Esophagus squamous epithelium (tissue), 5 donors: Measurements from ENCODE around the gene PHACTR2. TPM values are rescaled to one million over a fixed set of nuclear protein-coding genes. Genes with fewer than 3 reads are reported as not detected.

Experiments used
- DNase-seq: peaks from one replicate; lab custom pipeline; 2025; lab: John Stamatoyannopoulos, UW
- H3K27ac ChIP-seq, 4 donors: fragments of 200-600 bp; sonication (generic); one replicate each; pipeline ENCODE4 v1.5.1; 2016 to 2019; ENCODE audit warnings: mild to moderate bottlenecking in 1 of 4
- H3K27me3 ChIP-seq, 4 donors: fragments of 200-600 bp; sonication (generic); 1 replicate in 3 of 4; 2 replicates in 1 of 4; pipeline versions ENCODE4 v1.5.1 to v1.6.0; 2017 to 2021; ENCODE audit warnings: antibody characterized with exemption in 1 of 4
- H3K36me3 ChIP-seq, 3 donors: fragments of 200-600 bp; sonication (generic); one replicate each; pipeline ENCODE4 v1.5.1; 2016 to 2019
- H3K4me1 ChIP-seq, 3 donors: fragments of 200-600 bp; sonication (generic); one replicate each; pipeline ENCODE4 v1.5.1; 2017 to 2019
- H3K4me3 ChIP-seq, 4 donors: fragments of 200-600 bp; sonication (generic); 1 replicate in 3 of 4; 2 replicates in 1 of 4; pipeline ENCODE4 v1.5.1; 2016 to 2019; ENCODE audit warnings: mild to moderate bottlenecking in 2 of 4, moderate library complexity in 1 of 4
- H3K9me3 ChIP-seq, 3 donors: fragments of 200-600 bp; sonication (generic); one replicate each; pipeline ENCODE4 v1.5.1; 2016 to 2019
- POLR2A ChIP-seq, 4 donors: fragments of 450-650 bp; IDR thresholded peaks; one replicate each; pipeline ENCODE4 v1.6.1; 2017; ENCODE audit warnings: antibody characterized with exemption in 4 of 4, mild to moderate bottlenecking in 4 of 4, moderate library complexity in 3 of 4
- WGBS, 2 donors: methylation state at CpG; one replicate each; pipeline ENCODE4 v1.1.5; 2018; 5-methylcytosine and 5-hydroxymethylcytosine counted together
- intact Hi-C: fragments of 100-400 bp; cut with DNase I; formaldehyde crosslinking; loops from one replicate; pipeline ENCODE4 v1.15.0; 2022
- total RNA-seq, 4 donors: library from RNA; depleted of rRNA; stranded (reverse); fragments of >200 nt; gene quantifications; one replicate each; pipeline ENCODE4 v1.1.0, GENCODE V29; 2016
- TF ChIP-seq, protein P1 (sequence below), 6 experiments: fragments of 450-650 bp in 4 of 6; fragments of 200-600 bp in 2 of 6; sonication (generic) in 2 of 6; IDR thresholded peaks; one replicate each; pipeline ENCODE4 v1.5.1; 2016 to 2019; ENCODE audit warnings: antibody characterized with exemption in 6 of 6, mild to moderate bottlenecking in 4 of 6, moderate library complexity in 4 of 6
- donor health status: DM: yes; HTN: yes; CAD: no.

The PHACTR2 gene
- total RNA-seq, 4 donors from 2014 or later, result 25.1 to 76.9 (median 45.1) TPM

DNA sequence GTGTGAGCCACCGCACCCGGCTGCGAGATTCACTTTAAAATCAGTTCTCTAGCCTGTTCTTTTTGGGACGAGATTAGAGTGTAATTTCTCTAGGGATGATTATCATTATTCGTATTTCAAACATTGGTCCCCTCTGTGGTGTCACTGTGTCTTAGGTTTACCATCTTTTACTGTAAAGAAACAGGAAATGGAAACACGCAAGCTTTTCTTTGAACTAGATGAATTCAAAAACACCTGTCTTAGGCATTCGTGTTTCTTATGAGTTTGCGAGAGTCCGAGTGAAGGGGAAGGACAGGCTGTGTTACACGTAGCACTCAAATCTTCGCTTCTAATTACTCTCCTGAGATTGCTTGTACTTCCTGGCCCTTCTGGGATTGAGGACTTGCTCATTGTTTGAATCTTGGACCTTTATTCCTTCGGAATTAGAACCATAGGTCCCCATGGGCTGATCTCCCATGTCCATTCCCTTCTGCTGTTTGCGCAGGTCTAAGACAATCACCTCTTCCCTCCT lies 61.6 kb downstream of the PHACTR2 start:
- Histone ChIP-seq H3K27ac (no peak overlapping the region), H3K9me3 (no peaks in the 10 kb centered on the region), H3K36me3 (peaks cover 0 to 5% (median 0%) of the 10 kb centered on the region in 3 donors), H3K4me3 (no peak overlapping the region), H3K4me1 (peaks cover 0 to 50% (median 17%) of the 10 kb centered on the region in 3 donors), H3K27me3 (no peaks in the 10 kb centered on the region)
- intact Hi-C loops, result no loop called here
- 91 to 92% methylated on average over 12 to 13 of the region's 13 CpGs for WGBS, 2 donors
- DNase-seq, result no peak
- TF ChIP-seq, protein P1, sequence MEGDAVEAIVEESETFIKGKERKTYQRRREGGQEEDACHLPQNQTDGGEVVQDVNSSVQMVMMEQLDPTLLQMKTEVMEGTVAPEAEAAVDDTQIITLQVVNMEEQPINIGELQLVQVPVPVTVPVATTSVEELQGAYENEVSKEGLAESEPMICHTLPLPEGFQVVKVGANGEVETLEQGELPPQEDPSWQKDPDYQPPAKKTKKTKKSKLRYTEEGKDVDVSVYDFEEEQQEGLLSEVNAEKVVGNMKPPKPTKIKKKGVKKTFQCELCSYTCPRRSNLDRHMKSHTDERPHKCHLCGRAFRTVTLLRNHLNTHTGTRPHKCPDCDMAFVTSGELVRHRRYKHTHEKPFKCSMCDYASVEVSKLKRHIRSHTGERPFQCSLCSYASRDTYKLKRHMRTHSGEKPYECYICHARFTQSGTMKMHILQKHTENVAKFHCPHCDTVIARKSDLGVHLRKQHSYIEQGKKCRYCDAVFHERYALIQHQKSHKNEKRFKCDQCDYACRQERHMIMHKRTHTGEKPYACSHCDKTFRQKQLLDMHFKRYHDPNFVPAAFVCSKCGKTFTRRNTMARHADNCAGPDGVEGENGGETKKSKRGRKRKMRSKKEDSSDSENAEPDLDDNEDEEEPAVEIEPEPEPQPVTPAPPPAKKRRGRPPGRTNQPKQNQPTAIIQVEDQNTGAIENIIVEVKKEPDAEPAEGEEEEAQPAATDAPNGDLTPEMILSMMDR (IDR thresholded peaks at IDR 0.05), result no peak
- no peak for TF ChIP-seq POLR2A (IDR thresholded peaks at IDR 0.05)

DNA sequence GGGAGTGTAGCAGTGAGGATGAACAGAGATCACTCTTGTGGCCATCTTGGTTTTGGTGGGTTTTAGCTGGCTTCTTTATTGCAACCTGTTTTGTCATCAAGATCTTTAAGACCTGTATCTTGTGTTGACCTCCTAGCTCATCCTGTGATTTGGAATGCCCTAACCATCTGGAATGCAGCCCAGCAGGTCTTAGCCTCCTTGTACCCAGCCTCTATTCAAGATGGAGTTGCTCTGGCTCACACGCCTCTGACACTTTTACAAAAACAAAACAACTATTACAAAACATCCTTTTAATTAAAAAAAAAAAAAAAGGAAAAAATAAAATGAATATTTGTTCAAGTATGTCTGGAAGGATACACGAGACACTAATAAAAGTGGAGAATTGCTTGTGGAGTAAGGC lies 62.4 kb downstream of the PHACTR2 start:
- no peak for TF ChIP-seq POLR2A (IDR thresholded peaks at IDR 0.05)
- TF ChIP-seq, protein P1 (IDR thresholded peaks at IDR 0.05), result no peak
- H3K4me1 ChIP-seq, result peaks cover 0 to 51% (median 20%) of the 10 kb centered on the region in 3 donors
- DNase-seq, result no peak
- no peak overlapping the region for H3K4me3 ChIP-seq
- no peaks in the 10 kb centered on the region for H3K9me3 ChIP-seq
- H3K27ac ChIP-seq, result no peak overlapping the region
- intact Hi-C loops, result no loop called here
- no peaks in the 10 kb centered on the region for H3K27me3 ChIP-seq
- peaks cover 0 to 5% (median 0%) of the 10 kb centered on the region in 3 donors for H3K36me3 ChIP-seq
- WGBS, 2 donors, result 87 to 90% methylated on average over 1 to 2 of the region's 2 CpGs

DNA sequence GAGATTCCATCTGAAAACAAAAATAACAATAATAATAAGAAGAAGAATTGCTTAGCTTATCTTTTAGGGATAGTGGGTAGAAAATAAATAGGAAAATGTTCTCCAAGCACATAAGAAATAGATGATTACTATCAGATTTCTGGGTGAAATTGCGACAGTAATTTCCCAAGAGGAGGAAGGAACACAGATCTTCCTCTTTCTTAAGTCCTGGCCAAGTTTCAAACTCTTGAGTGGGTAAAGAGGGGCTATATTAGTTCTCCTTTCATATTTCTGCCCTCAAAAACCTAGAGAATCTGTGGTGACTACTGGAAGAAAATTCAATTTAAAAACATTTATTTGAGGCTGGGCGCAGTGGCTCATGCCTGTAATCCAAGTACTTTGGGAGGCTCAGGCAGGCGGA lies 63.7 kb downstream of the PHACTR2 start:
- Histone ChIP-seq H3K27me3 (no peaks in the 10 kb centered on the region), H3K27ac (no peak overlapping the region), H3K4me1 (peaks cover 0 to 53% (median 22%) of the 10 kb centered on the region in 3 donors), H3K9me3 (no peaks in the 10 kb centered on the region), H3K4me3 (no peak overlapping the region), H3K36me3 (peaks cover 0 to 5% (median 0%) of the 10 kb centered on the region in 3 donors)
- TF ChIP-seq, protein P1 (IDR thresholded peaks at IDR 0.05), result no peak
- no peak for TF ChIP-seq POLR2A (IDR thresholded peaks at IDR 0.05)
- intact Hi-C loops, result no loop called here
- 60 to 87% methylated on average over 3 of the region's 3 CpGs for WGBS, 2 donors
- DNase-seq, result no peak

DNA sequence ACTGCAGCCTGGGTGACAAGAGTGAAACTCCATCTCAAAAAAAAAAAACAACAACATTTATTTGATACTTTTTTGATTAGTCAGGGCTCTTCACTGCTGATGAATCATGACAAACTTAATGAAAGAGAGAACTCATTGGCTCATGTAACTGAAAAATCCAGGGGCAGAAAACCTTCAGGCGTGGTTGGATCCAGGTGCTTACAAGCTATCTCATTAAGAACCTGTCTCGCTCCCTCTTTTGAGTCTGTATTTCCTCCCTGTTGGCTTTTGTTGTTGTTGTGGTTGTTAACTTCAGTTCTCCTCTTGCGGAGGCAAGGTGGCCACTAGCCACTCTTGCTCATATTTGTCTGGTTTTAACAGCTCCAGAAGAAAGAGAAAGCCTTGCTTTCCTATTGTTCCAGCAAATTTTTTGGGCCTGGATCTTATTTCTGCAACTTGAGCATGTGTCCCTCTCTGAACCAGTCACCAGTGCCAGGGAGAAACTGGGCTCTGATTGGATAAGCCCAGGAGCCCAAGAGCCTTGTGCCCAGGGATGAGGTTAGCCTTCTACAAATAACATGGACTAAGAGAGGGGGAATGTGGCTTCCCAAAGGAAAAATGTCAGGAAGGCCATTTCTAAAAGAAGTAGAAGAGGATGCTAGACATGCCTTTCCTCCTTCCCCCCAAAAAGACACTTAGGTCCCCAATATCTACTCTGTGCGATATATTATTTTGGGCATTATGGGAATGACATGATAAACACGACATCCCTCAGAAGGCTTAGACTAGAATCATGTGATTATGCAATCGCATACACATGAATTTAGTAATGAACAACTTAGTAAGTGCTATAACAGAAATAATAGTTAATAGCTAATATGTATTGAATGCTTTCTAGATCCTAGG lies 64.5 kb downstream of the PHACTR2 start:
- peaks cover 0 to 5% (median 0%) of the 10 kb centered on the region in 3 donors for H3K36me3 ChIP-seq
- peaks cover 0 to 55% (median 22%) of the 10 kb centered on the region in 3 donors for H3K4me1 ChIP-seq
- no peaks in the 10 kb centered on the region for H3K9me3 ChIP-seq
- 82% methylated on average over 6 of the region's 6 CpGs for WGBS, 2 donors
- no peaks in the 10 kb centered on the region for H3K27me3 ChIP-seq
- TF ChIP-seq, protein P1 (IDR thresholded peaks at IDR 0.05), result no peak
- no peak for TF ChIP-seq POLR2A (IDR thresholded peaks at IDR 0.05)
- DNase-seq, result no peak
- peak overlapping the region in 2 of 4 donors; percentile 61 to 68 for H3K27ac ChIP-seq
- intact Hi-C loops, result no loop called here
- H3K4me3 ChIP-seq, result no peak overlapping the region

DNA sequence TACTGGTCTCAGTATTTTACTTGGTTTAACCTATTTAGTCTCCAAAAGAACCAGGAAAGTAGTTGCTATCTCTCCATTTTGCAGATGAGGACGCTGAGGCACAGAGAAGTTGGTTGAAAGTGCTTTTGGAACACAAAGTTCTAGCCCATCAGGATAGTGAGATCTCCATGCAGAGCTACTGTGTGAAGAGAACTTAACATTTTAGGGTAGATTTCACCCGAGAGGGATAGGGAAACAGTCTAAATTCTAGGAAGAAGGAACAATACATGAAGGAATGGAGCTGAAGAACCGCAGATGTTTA lies 65.1 kb downstream of the PHACTR2 start:
- peaks cover 0 to 55% (median 22%) of the 10 kb centered on the region in 3 donors for H3K4me1 ChIP-seq
- intact Hi-C loops, result no loop called here

More for the DNA sequence above, 65.1 kb downstream of the PHACTR2 start:
- no peak for TF ChIP-seq POLR2A (IDR thresholded peaks at IDR 0.05)
- TF ChIP-seq, protein P1 (IDR thresholded peaks at IDR 0.05), result no peak
- H3K27ac ChIP-seq, result peak overlapping the region in 3 of 4 donors; percentile 55 to 68 (median 61)
- H3K27me3 ChIP-seq, result no peaks in the 10 kb centered on the region
- WGBS, 2 donors, result 71 to 79% methylated on average over 3 of the region's 3 CpGs
- peaks cover 0 to 5% (median 0%) of the 10 kb centered on the region in 3 donors for H3K36me3 ChIP-seq
- H3K4me3 ChIP-seq, result peak overlapping the region in 1 of 4 donors; percentile 35
- no peaks in the 10 kb centered on the region for H3K9me3 ChIP-seq
- DNase-seq, result no peak
